ENCODE results near the gene EGLN3.

The EGLN3 gene

DNA sequence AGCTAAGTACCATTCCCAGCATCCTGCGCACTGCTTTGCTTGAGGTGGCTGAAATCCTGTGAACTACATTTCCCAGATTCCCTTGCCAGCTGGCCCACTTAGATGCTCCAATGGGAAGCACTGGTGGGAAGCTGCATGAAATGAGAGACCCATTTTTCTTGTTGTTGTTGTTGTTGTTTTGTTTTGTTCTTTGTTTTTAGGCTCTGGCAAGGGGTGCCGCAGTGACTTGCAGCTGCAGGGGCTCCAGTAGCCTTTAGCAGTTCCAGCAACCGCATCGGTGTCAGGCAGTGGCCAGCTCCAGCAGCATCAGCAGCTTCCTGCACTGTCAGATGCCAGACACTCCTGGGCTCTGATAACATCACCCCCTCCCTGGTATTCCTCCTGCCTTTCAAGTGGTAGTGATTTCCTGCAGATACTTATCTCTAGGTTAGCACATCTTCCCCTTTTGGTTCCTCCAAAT lies 8.8 kb upstream of the EGLN3 start:
- DNase-seq: no peak

DNA sequence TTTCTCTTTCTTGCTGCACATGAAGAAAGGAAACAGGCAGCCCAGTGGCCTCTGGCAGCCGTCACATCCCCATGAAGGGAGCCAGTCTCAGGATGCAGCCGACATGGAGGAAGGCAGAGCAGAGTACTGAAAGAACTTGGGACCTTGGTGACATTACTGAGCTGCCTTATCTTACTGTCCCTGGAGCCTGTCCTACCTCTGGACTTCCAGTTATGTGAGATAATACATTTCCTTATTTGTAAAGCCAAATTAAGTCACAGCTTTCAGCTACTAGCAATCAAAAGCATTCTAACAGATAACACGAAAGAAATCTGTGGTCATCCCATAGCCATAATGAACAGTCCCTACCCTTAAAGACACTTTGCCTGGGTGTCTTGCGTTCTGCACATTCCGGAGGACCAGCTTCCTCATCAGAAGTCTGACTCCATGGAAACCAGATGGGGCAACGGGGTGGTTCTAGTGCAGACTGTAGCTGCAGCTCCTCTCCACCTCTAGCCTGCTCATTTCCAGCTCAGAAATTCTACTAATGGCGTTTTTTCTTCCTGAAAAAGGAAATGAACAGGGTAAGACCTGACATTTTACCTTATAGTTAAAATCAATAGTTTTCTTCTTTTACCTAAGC lies 7.8 kb upstream of the EGLN3 start:
- no peak for DNase-seq

GRCh38 chr14:33957993-33958392 lies 7.1 kb upstream of the EGLN3 start:
- DNase-seq: no peak

- no peak for DNase-seq
These were observed 6.4 kb upstream of the EGLN3 start for GRCh38 chr14:33957299-33957698.

GRCh38 chr14:33956640-33957039 lies 5.8 kb upstream of the EGLN3 start:
- no peak for DNase-seq

- peak; percentile 52 for DNase-seq
These were observed 3.2 kb upstream of the EGLN3 start for GRCh38 chr14:33954016-33954598.

GRCh38 chr14:33952541-33952940 lies 1.7 kb upstream of the EGLN3 start:
- no peak for DNase-seq

DNA sequence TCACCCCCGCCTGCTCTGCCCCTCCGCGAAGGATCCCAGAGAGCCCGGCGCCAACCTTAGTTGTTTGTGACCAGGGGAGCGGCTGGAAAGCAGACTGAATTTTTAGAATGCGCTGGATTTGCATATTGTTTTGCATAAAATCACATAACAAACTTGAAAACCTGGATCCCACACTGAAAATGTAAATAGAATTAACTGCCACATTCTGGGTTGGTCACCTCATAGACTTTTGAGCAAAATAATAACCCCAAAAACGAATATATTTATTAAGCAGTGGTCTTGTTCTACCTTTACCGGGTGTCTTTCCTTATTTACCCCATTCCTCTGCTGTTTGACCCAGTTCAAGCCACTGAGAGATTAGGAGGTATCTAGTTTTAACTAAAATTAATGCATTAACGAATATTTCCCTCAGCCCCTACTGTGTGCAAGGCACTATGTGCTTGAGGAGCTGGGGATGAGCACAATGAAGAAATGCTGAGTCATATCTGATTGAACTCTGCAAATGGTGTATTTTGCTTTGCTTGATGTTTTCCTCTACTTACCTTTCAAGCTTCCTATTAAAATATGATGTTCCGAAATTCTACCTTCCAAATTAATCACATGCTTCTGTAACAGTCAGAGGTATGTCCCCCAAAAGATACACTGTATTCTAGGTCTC lies 438 bp upstream of the EGLN3 start:
- DNase-seq: no peak

DNA sequence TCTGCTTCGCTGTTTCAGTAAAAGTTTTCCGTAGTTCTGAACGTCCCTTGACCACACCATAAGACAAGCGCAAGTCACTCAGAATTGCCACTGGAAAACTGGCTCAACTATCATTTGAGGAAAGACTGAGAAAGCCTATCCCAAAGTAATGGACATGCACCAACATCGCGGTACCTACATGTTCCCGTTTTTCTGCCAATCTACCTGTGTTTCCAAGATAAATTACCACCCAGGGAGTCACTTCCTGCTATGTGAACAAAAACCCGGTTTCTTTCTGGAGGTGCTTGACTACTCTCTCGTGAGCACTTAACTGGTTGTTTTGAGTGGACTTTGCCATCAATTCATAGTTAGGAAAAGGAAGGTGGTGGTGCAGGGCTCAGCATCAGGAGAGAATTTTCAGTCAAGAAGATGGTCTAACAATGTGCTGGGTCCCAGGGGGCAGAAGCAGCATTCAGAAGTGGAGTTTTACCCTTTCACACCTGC lies 1.4 kb downstream of the EGLN3 start:
- no peak for DNase-seq

DNA sequence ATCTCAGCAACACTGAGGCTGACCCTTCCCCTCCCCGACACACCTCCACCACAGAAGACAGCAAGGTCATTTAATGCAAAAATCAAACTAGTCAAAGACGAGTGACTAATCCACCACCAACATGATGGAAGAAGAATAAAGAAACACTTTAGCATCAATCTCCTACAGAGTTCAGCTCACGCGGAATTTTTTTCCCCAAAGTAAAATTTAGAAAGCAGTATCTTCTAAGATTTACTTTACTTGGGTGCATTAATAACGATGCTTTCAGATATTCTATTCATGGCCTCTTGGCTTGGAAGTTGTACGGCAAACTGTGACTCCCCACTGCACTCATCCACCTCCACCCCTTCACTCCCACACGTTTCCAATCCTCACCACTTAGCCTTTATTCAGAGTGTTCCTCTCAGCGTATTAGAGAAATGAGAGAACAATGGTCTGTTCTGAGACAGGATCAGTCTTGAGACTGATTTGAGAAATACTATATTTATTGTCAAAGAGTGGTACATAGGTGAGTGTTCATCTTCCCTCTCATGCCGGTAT lies 1.9 kb downstream of the EGLN3 start:
- no peak for DNase-seq

GRCh38 chr14:33948145-33948868 lies 2.6 kb downstream of the EGLN3 start:
- no peak for DNase-seq

GRCh38 chr14:33946679-33947476 lies 4.0 kb downstream of the EGLN3 start:
- DNase-seq: no peak

GRCh38 chr14:33945210-33946088 lies 5.4 kb downstream of the EGLN3 start:
- DNase-seq: no peak

GRCh38 chr14:33943096-33943883 lies 7.6 kb downstream of the EGLN3 start:
- peak; percentile 95 for DNase-seq

- DNase-seq: no peak
These were observed 9.2 kb downstream of the EGLN3 start for GRCh38 chr14:33941718-33942117.

- no peak for DNase-seq
These were observed 10.3 kb downstream of the EGLN3 start for GRCh38 chr14:33940561-33941011.

- DNase-seq: peak; percentile 85
These were observed 12.5 kb downstream of the EGLN3 start for GRCh38 chr14:33938131-33938949.

GRCh38 chr14:33936391-33936790 lies 14.5 kb downstream of the EGLN3 start:
- DNase-seq: no peak

DNA sequence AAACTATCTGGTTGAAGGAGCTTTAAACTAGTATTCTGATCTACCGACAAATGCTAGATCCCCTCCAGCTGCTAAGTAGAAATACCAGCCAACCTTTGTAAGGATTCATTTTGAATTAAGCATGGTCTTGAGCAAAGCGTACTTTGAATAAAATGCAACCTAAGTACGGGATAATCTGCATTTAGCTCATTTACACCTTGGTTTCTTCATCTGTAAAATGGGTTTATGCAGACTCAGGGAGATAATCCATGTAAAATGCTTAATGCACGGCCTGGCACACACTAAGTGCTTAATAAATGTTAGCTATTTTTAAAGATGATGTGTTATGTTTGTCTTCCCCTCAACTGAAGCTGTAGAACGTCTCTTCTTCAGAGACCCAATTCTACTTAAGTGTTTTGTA lies 15.9 kb downstream of the EGLN3 start:
- no peak for DNase-seq
